ENCODE results near the gene ZSCAN2. TPM values are rescaled to one million over a fixed set of nuclear protein-coding genes. Genes with fewer than 3 reads are reported as not detected.

Gene ZSCAN2
- total RNA-seq, 1 donor from 2014 or later: 26.6 TPM

- no peaks in the 10 kb centered on the region for H3K27me3 ChIP-seq (ENCODE audit: control insufficient read depth, insufficient read depth, low read length)
- DNase-seq (ENCODE audit: low read depth): no peak
- no peak overlapping the region for H3K4me3 ChIP-seq (ENCODE audit: low read depth, low read length)
- TF ChIP-seq, protein P1, sequence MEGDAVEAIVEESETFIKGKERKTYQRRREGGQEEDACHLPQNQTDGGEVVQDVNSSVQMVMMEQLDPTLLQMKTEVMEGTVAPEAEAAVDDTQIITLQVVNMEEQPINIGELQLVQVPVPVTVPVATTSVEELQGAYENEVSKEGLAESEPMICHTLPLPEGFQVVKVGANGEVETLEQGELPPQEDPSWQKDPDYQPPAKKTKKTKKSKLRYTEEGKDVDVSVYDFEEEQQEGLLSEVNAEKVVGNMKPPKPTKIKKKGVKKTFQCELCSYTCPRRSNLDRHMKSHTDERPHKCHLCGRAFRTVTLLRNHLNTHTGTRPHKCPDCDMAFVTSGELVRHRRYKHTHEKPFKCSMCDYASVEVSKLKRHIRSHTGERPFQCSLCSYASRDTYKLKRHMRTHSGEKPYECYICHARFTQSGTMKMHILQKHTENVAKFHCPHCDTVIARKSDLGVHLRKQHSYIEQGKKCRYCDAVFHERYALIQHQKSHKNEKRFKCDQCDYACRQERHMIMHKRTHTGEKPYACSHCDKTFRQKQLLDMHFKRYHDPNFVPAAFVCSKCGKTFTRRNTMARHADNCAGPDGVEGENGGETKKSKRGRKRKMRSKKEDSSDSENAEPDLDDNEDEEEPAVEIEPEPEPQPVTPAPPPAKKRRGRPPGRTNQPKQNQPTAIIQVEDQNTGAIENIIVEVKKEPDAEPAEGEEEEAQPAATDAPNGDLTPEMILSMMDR (IDR thresholded peaks at IDR 0.05; ENCODE audit: insufficient read depth, low read length, poor library complexity, severe bottlenecking): no peak
- peaks cover 3% of the 10 kb centered on the region for H3K36me3 ChIP-seq (ENCODE audit: control insufficient read depth, insufficient read depth, low read length)
Measured at GRCh38 chr15:84671211-84671610, 70.4 kb downstream of the ZSCAN2 start.

Other genes starting within 250 kb of the ZSCAN2 start
- 18.5 and 27.4 TPM in 2 replicates for gene WDR73, start 53.3 kb downstream of the ZSCAN2 start, total RNA-seq
- gene NMB, start 57.2 kb downstream of the ZSCAN2 start, total RNA-seq: 6.3 and 12.0 TPM in 2 replicates
- gene SEC11A, start 115.1 kb downstream of the ZSCAN2 start, total RNA-seq: 183 and 213 TPM in 2 replicates
- 18.8 and 20.5 TPM in 2 replicates for gene ZNF592, start 147.6 kb downstream of the ZSCAN2 start, total RNA-seq
- 54.5 and 55.7 TPM in 2 replicates for gene ALPK3, start 216.3 kb downstream of the ZSCAN2 start, total RNA-seq